DND-41 (cell line): ENCODE measurements around the gene CYBA.

Source experiments
- ATAC-seq: fragments of 200-7000 bp; cut with Tn5 transposase; 3 replicates; pipeline ENCODE4 v1.9.1; 2021; ENCODE audit warnings: low read depth; ENCODE audit not compliant: insufficient read depth
- DNase-seq: peaks from one replicate; pipeline ENCODE4 v3.0.0-alpha.2; 2020
- H2AFZ ChIP-seq: 2 replicates; pipeline ENCODE4 v1.6.0; 2012; ENCODE audit warnings: low read depth, low read length
- H3K27ac ChIP-seq: 2 replicates; pipeline ENCODE4 v1.5.1; 2012; ENCODE audit warnings: low read length, inconsistent platforms
- H3K27me3 ChIP-seq: fragments of 200-600 bp; sonication (generic); 2 replicates; pipeline ENCODE4 v1.6.0; 2012; ENCODE audit warnings: low read length, mild to moderate bottlenecking, inconsistent platforms; ENCODE audit not compliant: insufficient read depth, poor library complexity
- H3K36me3 ChIP-seq: 2 replicates; pipeline ENCODE4 v1.5.1; 2012; ENCODE audit warnings: low read length, inconsistent platforms; ENCODE audit not compliant: insufficient read depth
- H3K4me1 ChIP-seq: 2 replicates; pipeline ENCODE4 v1.5.1; 2012; ENCODE audit warnings: mild to moderate bottlenecking, low read length; ENCODE audit not compliant: insufficient read depth
- H3K4me2 ChIP-seq: 2 replicates; pipeline ENCODE4 v1.6.0; 2012; ENCODE audit warnings: mild to moderate bottlenecking, moderate library complexity, low read length, inconsistent platforms; ENCODE audit not compliant: insufficient read depth
- H3K4me3 ChIP-seq, 2 experiments: fragments of 200-600 bp in 1 of 2; shearing (Covaris generic) in 1 of 2; 2 replicates each; pipeline ENCODE4 v1.5.1; 2012 to 2016; ENCODE audit warnings: inconsistent platforms in 2 of 2, low read length in 2 of 2, mild to moderate bottlenecking in 2 of 2, low read depth in 1 of 2, moderate library complexity in 1 of 2
- H3K79me2 ChIP-seq: 2 replicates; pipeline ENCODE4 v1.6.0; 2012; ENCODE audit warnings: low read length, inconsistent platforms; ENCODE audit not compliant: insufficient read depth
- H3K9ac ChIP-seq: 2 replicates; pipeline ENCODE4 v1.6.0; 2012; ENCODE audit warnings: low read depth, mild to moderate bottlenecking, inconsistent platforms, low read length, moderate library complexity
- H3K9me3 ChIP-seq: 2 replicates; pipeline ENCODE4 v1.5.1; 2012; ENCODE audit warnings: low read length, moderate library complexity, mild to moderate bottlenecking, inconsistent platforms; ENCODE audit not compliant: insufficient read depth, severe bottlenecking
- H4K20me1 ChIP-seq: 2 replicates; pipeline ENCODE4 v1.6.0; 2012; ENCODE audit warnings: low read length; ENCODE audit not compliant: insufficient read depth
- EZH2 ChIP-seq: IDR thresholded peaks from 3 replicates; pipeline ENCODE4 v1.6.1; 2012; ENCODE audit warnings: borderline replicate concordance, low read depth, mild to moderate bottlenecking, moderate library complexity, low read length, inconsistent platforms; ENCODE audit not compliant: severe bottlenecking
- TF ChIP-seq, protein P1 (sequence below): IDR thresholded peaks from 2 replicates; pipeline ENCODE4 v1.5.1; 2012; ENCODE audit warnings: borderline replicate concordance, low read length, moderate library complexity, mild to moderate bottlenecking; ENCODE audit not compliant: poor library complexity, severe bottlenecking; ENCODE audit errors: extremely low read depth

The CYBA gene

DNA sequence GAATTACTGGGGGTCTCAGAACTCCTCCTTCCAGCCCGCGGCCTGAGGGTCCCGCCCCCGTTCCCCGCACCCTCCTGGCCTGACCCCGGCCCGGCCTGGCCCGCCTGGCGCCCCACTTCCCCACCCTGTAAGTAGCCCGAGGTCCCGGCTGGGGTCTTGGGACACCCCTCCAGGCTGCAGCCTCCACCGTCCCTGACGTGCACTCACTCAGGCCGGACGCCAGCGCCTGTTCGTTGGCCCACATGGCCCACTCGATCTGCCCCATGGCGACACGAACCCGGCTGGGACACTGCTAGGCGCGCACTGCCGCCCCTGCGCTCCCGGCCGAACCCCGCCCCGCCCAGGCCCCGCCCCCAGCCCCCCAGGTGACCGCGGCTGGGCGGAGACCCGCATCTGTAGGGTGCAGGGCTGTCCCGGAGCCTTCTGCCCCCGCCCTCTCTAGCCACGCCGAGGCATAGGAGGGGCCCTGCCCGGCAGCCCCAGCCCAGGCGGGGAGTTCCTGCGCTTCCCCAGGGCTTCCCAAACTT is at the start of gene CYBA:
CYBA (minus strand) TSS at position 305 of the 527 bp plus-strand sequence; CDS start at position 265, 40 bp downstream.
- Histone ChIP-seq H2AFZ (peak within 1 kb of the TSS; percentile 81), H3K4me3 (peak within 1 kb of the TSS; percentile 64 to 96)
- DNase-seq = peak; percentile 81

DNA sequence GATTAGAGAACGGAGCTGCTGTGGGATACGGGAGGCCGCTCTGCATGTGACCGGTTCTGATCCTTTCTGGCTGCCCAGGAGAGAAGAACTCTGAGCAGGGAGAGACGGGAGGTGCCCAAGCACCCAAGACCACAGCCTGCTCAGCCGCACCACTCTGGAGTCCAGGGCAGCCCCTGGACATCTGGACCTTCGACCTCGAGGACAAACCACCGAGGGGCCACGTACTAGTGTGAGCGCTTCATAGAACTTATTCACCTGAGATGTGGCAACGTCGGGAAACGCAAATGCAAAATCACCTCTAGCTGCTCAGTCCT is 49.4 kb upstream of the CYBA start:
- peak overlapping the region; percentile 100 for H3K4me2 ChIP-seq
- H3K36me3 ChIP-seq = peaks cover 58% of the 10 kb centered on the region
- no peak overlapping the region for H2AFZ ChIP-seq
- TF ChIP-seq EZH2 = no peak
- TF ChIP-seq, protein P1, sequence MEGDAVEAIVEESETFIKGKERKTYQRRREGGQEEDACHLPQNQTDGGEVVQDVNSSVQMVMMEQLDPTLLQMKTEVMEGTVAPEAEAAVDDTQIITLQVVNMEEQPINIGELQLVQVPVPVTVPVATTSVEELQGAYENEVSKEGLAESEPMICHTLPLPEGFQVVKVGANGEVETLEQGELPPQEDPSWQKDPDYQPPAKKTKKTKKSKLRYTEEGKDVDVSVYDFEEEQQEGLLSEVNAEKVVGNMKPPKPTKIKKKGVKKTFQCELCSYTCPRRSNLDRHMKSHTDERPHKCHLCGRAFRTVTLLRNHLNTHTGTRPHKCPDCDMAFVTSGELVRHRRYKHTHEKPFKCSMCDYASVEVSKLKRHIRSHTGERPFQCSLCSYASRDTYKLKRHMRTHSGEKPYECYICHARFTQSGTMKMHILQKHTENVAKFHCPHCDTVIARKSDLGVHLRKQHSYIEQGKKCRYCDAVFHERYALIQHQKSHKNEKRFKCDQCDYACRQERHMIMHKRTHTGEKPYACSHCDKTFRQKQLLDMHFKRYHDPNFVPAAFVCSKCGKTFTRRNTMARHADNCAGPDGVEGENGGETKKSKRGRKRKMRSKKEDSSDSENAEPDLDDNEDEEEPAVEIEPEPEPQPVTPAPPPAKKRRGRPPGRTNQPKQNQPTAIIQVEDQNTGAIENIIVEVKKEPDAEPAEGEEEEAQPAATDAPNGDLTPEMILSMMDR = no peak
- no peak for ATAC-seq
- DNase-seq = no peak
- 0 out of 4 replicates have a peak overlapping the region, but pooled peaks of 1 of the 2 experiments have one; percentile 60 for H3K4me3 ChIP-seq
- H3K9ac ChIP-seq = peak overlapping the region; percentile 78
- peak overlapping the region; percentile 71 for H3K27ac ChIP-seq
- H3K27me3 ChIP-seq = no peaks in the 10 kb centered on the region
- H3K9me3 ChIP-seq = no peaks in the 10 kb centered on the region
- H3K79me2 ChIP-seq = peaks cover 53% of the 10 kb centered on the region
- peaks cover 54% of the 10 kb centered on the region for H3K4me1 ChIP-seq
- H4K20me1 ChIP-seq = peaks cover 34% of the 10 kb centered on the region

More for the DNA sequence above, at the start of gene CYBA:
- Histone ChIP-seq H3K27ac (peak within 1 kb of the TSS; percentile 84), H3K27me3 (no peaks in the 10 kb centered on the region), H4K20me1 (peaks cover 55% of the 10 kb centered on the region), H3K4me2 (peak within 1 kb of the TSS; percentile 93), H3K9ac (peak within 1 kb of the TSS; percentile 69), H3K4me1 (peaks cover 26% of the 10 kb centered on the region), H3K79me2 (peaks cover 20% of the 10 kb centered on the region), H3K36me3 (peaks cover 54% of the 10 kb centered on the region), H3K9me3 (no peaks in the 10 kb centered on the region)
- peak; percentile 84 for ATAC-seq
- no peak for TF ChIP-seq EZH2
- TF ChIP-seq, protein P1 = no peak

DNA sequence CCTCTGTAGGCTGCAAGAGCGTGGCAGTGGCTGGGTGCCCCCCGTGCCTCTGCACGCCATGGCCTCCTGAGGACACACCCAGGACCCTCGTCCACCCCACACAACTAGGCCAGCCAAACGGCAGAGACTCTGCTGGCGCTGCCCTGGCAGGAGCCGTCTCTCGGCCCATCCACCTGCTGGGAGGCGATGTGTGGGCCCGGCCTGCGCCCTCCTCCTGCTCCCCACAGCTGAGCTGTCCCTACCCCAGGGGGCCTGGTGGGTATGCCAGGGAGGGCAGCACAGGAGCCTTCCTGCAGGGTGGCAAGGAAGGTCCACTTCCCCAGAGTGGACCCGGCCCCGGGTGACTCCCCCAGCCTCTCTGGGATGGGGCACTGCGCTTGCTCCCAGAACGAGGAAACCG is 48.3 kb upstream of the CYBA start:
- Histone ChIP-seq H3K4me2 (no peak overlapping the region), H2AFZ (no peak overlapping the region), H3K36me3 (peaks cover 58% of the 10 kb centered on the region), H3K27ac (no peak overlapping the region), H3K9me3 (no peaks in the 10 kb centered on the region), H3K79me2 (peaks cover 43% of the 10 kb centered on the region), H3K27me3 (no peaks in the 10 kb centered on the region), H3K4me1 (peaks cover 43% of the 10 kb centered on the region), H4K20me1 (peaks cover 26% of the 10 kb centered on the region), H3K9ac (no peak overlapping the region), H3K4me3 (no peak overlapping the region)
- DNase-seq = no peak
- ATAC-seq = no peak
- TF ChIP-seq EZH2 = no peak
- TF ChIP-seq, protein P1 = no peak

DNA sequence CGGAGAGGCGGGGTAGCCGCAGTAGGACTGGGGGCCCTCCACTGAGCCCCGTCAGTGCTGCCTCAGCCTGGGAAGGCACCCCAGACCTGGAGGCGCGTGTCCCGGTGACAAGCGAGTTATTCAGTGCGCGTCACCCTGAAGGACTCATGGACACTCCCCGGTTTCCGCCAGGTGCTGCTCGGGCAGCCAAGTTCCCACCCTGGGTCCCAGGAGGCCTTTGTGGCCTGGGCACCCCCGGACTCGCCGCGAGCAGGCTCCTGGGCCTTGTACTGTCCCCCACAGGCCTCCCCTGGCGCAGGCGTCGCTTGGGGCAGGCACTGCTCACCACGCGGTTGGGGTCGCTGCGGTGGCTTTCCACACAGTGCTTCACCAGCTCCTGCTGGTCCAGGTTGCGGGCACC is 47.8 kb upstream of the CYBA start:
- H4K20me1 ChIP-seq = peaks cover 20% of the 10 kb centered on the region
- H3K27ac ChIP-seq = no peak overlapping the region
- no peaks in the 10 kb centered on the region for H3K9me3 ChIP-seq
- H3K4me3 ChIP-seq = no peak overlapping the region
- no peak overlapping the region for H3K4me2 ChIP-seq
- H2AFZ ChIP-seq = no peak overlapping the region
- H3K27me3 ChIP-seq = no peaks in the 10 kb centered on the region
- peaks cover 58% of the 10 kb centered on the region for H3K36me3 ChIP-seq
- DNase-seq (no peak), ATAC-seq (no peak)
- no peak for TF ChIP-seq EZH2
- TF ChIP-seq, protein P1 = no peak
- peaks cover 38% of the 10 kb centered on the region for H3K4me1 ChIP-seq
- H3K9ac ChIP-seq = no peak overlapping the region
- H3K79me2 ChIP-seq = peaks cover 37% of the 10 kb centered on the region
